K562 (cell line): ENCODE data around the gene GGA2. TPM values are rescaled to one million over a fixed set of nuclear protein-coding genes. Genes with fewer than 3 reads are reported as not detected.

Experiments
- CREM ChIP-seq: IDR thresholded peaks from 2 replicates; pipeline ENCODE4 v1.6.1; 2014; ENCODE audit warnings: antibody characterized with exemption, low read depth
- IRF2 ChIP-seq: sonication (generic); formaldehyde crosslinking; IDR thresholded peaks from 2 replicates; pipeline ENCODE4 v1.8.1; 2022; ENCODE audit warnings: mild to moderate bottlenecking, missing genetic modification reagents
- IRF9 ChIP-seq: fragments of 450-650 bp; IDR thresholded peaks from 2 replicates; pipeline ENCODE4 v1.6.1; 2016; ENCODE audit warnings: missing biosample characterization, missing genetic modification characterization
- NCOA2 ChIP-seq, 2 experiments: fragments of 450-650 bp; IDR thresholded peaks; 2 replicates each; pipeline ENCODE4 v1.6.1; 2018; ENCODE audit warnings: mild to moderate bottlenecking in 2 of 2, moderate library complexity in 1 of 2; ENCODE audit not compliant: partially characterized antibody in 2 of 2
- ZBTB7A ChIP-seq: IDR thresholded peaks from 2 replicates; pipeline ENCODE4 v1.6.1; 2011; ENCODE audit warnings: low read depth, mild to moderate bottlenecking, low read length, moderate library complexity, borderline replicate concordance; ENCODE audit not compliant: control insufficient read depth
- ZNF76 ChIP-seq: fragments of 250-450 bp; sonication (Bioruptor Pico); IDR thresholded peaks from 2 replicates; pipeline ENCODE4 v1.4.0; 2020; ENCODE audit warnings: mild to moderate bottlenecking, moderate library complexity, borderline replicate concordance
- polyA plus RNA-seq, 8 experiments: library from polyadenylated mRNA; depleted of rRNA in 4 of 8; stranded (reverse) in 5 of 8; unstranded in 3 of 8; fragments of >200 nt; fragmentation: Nextera tagmentation in 2 of 8; fragmentation: Illumina TruSeq in 1 of 8; extraction: Ambion mirVana in 2 of 8; extraction: Trizol in 1 of 8; gene quantifications; 2 replicates each; pipeline versions ENCODE4 v1.2.1 to v1.2.3, GENCODE V29; 2011 to 2014; ENCODE audit warnings: inconsistent platforms in 1 of 8, missing spikeins in 1 of 8
- total RNA-seq, 7 experiments: library from RNA; depleted of rRNA in 6 of 7; stranded (reverse); fragments of >200 nt in 6 of 7; fragmentation: Illumina TruSeq in 2 of 7; extraction: Trizol in 2 of 7; gene quantifications; 2 replicates each; pipeline versions ENCODE4 v1.2.1 to v1.2.3, GENCODE V29; 2011 to 2021; ENCODE audit warnings: low replicate concordance in 1 of 7
- TF ChIP-seq, protein P1 (sequence below): fragments of 450-650 bp; IDR thresholded peaks from 2 replicates; pipeline ENCODE4 v1.6.1; 2016; ENCODE audit warnings: mild to moderate bottlenecking, moderate library complexity
- TF ChIP-seq, protein P2 (sequence below): fragments of 450-650 bp; formaldehyde crosslinking; IDR thresholded peaks from 2 replicates; pipeline ENCODE4 v1.4.0; 2022; ENCODE audit warnings: missing genetic modification characterization

Gene GGA2
- total and polyA plus RNA-seq, 9 of the 15 experiments (the other 6 are each of a cell fraction or from before 2014, with no cell fraction given), result 11.9 to 133 (median 66.3) TPM

DNA sequence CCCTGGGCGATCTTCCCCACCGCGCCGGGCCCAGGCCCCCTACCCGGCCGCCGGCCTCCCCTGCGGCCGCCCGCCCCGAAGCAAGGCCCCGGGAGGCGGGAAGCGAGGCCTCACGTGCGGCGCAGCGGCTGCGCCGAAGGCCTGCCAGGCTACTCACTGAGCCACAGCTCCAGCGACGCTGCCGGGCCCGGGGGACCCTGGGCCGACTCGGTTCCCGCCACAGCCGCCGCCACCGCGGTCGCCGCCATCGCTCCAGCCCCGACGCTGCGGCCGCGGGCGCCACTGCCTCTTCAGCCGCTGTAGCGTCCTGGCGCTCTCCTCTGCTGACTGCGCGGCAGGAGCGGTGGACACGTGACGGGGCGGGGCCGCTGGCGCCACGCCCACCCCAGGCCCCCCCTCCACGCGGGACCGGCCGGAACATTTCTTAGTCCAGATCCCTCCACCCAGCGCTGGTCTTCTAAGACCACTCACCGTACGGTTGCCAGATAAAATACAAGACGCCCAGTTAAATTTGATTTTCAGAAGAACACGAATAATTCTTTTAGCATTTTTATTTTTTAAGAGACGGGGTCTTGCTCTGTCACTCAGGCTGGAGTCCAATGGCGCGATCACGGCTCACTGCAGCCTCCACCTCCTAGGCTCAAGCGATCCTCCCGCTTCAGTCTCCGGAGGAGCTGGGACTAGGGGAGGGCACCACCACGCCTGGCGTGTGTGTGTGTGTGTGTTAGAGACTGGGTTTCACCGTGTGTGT, at the start of gene GGA2 (continued):
- TF ChIP-seq, protein P1, sequence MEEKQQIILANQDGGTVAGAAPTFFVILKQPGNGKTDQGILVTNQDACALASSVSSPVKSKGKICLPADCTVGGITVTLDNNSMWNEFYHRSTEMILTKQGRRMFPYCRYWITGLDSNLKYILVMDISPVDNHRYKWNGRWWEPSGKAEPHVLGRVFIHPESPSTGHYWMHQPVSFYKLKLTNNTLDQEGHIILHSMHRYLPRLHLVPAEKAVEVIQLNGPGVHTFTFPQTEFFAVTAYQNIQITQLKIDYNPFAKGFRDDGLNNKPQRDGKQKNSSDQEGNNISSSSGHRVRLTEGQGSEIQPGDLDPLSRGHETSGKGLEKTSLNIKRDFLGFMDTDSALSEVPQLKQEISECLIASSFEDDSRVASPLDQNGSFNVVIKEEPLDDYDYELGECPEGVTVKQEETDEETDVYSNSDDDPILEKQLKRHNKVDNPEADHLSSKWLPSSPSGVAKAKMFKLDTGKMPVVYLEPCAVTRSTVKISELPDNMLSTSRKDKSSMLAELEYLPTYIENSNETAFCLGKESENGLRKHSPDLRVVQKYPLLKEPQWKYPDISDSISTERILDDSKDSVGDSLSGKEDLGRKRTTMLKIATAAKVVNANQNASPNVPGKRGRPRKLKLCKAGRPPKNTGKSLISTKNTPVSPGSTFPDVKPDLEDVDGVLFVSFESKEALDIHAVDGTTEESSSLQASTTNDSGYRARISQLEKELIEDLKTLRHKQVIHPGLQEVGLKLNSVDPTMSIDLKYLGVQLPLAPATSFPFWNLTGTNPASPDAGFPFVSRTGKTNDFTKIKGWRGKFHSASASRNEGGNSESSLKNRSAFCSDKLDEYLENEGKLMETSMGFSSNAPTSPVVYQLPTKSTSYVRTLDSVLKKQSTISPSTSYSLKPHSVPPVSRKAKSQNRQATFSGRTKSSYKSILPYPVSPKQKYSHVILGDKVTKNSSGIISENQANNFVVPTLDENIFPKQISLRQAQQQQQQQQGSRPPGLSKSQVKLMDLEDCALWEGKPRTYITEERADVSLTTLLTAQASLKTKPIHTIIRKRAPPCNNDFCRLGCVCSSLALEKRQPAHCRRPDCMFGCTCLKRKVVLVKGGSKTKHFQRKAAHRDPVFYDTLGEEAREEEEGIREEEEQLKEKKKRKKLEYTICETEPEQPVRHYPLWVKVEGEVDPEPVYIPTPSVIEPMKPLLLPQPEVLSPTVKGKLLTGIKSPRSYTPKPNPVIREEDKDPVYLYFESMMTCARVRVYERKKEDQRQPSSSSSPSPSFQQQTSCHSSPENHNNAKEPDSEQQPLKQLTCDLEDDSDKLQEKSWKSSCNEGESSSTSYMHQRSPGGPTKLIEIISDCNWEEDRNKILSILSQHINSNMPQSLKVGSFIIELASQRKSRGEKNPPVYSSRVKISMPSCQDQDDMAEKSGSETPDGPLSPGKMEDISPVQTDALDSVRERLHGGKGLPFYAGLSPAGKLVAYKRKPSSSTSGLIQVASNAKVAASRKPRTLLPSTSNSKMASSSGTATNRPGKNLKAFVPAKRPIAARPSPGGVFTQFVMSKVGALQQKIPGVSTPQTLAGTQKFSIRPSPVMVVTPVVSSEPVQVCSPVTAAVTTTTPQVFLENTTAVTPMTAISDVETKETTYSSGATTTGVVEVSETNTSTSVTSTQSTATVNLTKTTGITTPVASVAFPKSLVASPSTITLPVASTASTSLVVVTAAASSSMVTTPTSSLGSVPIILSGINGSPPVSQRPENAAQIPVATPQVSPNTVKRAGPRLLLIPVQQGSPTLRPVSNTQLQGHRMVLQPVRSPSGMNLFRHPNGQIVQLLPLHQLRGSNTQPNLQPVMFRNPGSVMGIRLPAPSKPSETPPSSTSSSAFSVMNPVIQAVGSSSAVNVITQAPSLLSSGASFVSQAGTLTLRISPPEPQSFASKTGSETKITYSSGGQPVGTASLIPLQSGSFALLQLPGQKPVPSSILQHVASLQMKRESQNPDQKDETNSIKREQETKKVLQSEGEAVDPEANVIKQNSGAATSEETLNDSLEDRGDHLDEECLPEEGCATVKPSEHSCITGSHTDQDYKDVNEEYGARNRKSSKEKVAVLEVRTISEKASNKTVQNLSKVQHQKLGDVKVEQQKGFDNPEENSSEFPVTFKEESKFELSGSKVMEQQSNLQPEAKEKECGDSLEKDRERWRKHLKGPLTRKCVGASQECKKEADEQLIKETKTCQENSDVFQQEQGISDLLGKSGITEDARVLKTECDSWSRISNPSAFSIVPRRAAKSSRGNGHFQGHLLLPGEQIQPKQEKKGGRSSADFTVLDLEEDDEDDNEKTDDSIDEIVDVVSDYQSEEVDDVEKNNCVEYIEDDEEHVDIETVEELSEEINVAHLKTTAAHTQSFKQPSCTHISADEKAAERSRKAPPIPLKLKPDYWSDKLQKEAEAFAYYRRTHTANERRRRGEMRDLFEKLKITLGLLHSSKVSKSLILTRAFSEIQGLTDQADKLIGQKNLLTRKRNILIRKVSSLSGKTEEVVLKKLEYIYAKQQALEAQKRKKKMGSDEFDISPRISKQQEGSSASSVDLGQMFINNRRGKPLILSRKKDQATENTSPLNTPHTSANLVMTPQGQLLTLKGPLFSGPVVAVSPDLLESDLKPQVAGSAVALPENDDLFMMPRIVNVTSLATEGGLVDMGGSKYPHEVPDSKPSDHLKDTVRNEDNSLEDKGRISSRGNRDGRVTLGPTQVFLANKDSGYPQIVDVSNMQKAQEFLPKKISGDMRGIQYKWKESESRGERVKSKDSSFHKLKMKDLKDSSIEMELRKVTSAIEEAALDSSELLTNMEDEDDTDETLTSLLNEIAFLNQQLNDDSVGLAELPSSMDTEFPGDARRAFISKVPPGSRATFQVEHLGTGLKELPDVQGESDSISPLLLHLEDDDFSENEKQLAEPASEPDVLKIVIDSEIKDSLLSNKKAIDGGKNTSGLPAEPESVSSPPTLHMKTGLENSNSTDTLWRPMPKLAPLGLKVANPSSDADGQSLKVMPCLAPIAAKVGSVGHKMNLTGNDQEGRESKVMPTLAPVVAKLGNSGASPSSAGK, result peak; percentile 49
- no peak for TF ChIP-seq ZBTB7A
- TF ChIP-seq, protein P2, sequence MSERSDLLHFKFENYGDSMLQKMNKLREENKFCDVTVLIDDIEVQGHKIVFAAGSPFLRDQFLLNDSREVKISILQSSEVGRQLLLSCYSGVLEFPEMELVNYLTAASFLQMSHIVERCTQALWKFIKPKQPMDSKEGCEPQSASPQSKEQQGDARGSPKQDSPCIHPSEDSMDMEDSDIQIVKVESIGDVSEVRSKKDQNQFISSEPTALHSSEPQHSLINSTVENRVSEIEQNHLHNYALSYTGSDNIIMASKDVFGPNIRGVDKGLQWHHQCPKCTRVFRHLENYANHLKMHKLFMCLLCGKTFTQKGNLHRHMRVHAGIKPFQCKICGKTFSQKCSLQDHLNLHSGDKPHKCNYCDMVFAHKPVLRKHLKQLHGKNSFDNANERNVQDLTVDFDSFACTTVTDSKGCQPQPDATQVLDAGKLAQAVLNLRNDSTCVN (CRISPR knock-in tag), result no peak
- no peak for TF ChIP-seq IRF9 (tag)
- TF ChIP-seq ZNF76 (CRISPR knock-in tag), result 0 out of 2 replicates have a peak, but pooled peaks have one; percentile 48
- no peak for TF ChIP-seq NCOA2 (IDR thresholded peaks at IDR 0.05; ENCODE audit: partially characterized antibody in 2 of 2)
- peak; percentile 45; the same call in 1 of the 2 replicates for TF ChIP-seq CREM
- peak; percentile 55; the same call in 1 of the 2 replicates for TF ChIP-seq IRF2 (CRISPR knock-in tag)
